Endothelial cell (in vitro differentiated cells): ENCODE measurements around the gene CAMK1D. TPM values are rescaled to one million over a fixed set of nuclear protein-coding genes. Genes with fewer than 3 reads are reported as not detected.

Experiments used
- DNase-seq: peaks from one replicate; pipeline ENCODE4 v3.0.0; 2021; ENCODE audit warnings: low spot score
- H3K27ac Mint-ChIP-seq: one replicate; pipeline ENCODE4 v1.8.0; 2021; ENCODE audit warnings: mixed read lengths, inconsistent platforms; ENCODE audit not compliant: unreplicated experiment
- H3K27me3 Mint-ChIP-seq: one replicate; pipeline ENCODE4 v1.8.0; 2021; ENCODE audit warnings: mild to moderate bottlenecking, moderate library complexity, mixed read lengths, inconsistent platforms; ENCODE audit not compliant: unreplicated experiment
- H3K36me3 Mint-ChIP-seq: one replicate; pipeline ENCODE4 v1.8.0; 2021; ENCODE audit warnings: mild to moderate bottlenecking, low read depth, mixed read lengths, inconsistent platforms; ENCODE audit not compliant: unreplicated experiment
- H3K4me1 Mint-ChIP-seq: one replicate; pipeline ENCODE4 v1.8.0; 2021; ENCODE audit warnings: mild to moderate bottlenecking, mixed read lengths, inconsistent platforms; ENCODE audit not compliant: unreplicated experiment
- H3K4me3 Mint-ChIP-seq: one replicate; pipeline ENCODE4 v1.8.0; 2021; ENCODE audit warnings: mild to moderate bottlenecking, mixed read lengths, inconsistent platforms; ENCODE audit not compliant: unreplicated experiment
- H3K9me3 Mint-ChIP-seq: one replicate; pipeline ENCODE4 v1.8.0; 2021; ENCODE audit warnings: mixed read lengths, inconsistent platforms; ENCODE audit not compliant: unreplicated experiment
- total RNA-seq: library from RNA; stranded (reverse); fragmentation: NEBNext Ultra II Directional; extraction: Animal tissue kit (Norgen Biotek cat#: 25700); gene quantifications from one replicate; pipeline ENCODE4 v1.2.1, GENCODE V29; 2021; ENCODE audit not compliant: unreplicated experiment
- TF ChIP-seq, protein P1 (sequence below): fragments of 200-600 bp; sonication (generic); IDR thresholded peaks from one replicate; pipeline ENCODE4 v1.5.0; 2021; ENCODE audit warnings: antibody characterized with exemption; ENCODE audit not compliant: unreplicated experiment

Gene CAMK1D
- total RNA-seq, 1 donor from 2014 or later, result 4.1 TPM

DNA sequence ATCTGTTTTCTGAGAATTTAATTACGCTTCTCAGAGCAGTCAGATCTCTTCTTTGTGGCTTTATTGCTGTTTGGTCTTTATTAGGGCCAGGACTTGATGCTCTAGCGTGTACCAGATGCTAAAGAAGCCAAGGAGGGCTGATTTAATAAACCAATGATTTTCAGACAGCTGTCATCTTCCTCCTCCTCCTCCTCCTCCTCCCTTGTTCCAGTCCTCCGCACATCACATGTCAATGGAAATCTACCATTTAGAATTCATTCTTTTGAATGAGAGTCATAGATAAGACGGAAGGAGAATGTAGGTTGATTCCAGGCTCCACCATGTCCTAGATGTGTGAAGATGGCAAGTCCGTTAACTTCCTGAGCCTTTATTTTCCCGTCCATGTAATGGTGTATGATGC lies 156.3 kb downstream of the CAMK1D start:
- Mint-ChIP-seq H3K27ac (no peak overlapping the region), H3K36me3 (no peaks in the 10 kb centered on the region), H3K27me3 (peaks cover 2% of the 10 kb centered on the region), H3K4me3 (no peak overlapping the region), H3K9me3 (no peaks in the 10 kb centered on the region), H3K4me1 (peaks cover 8% of the 10 kb centered on the region)
- no peak for DNase-seq
- TF ChIP-seq, protein P1, sequence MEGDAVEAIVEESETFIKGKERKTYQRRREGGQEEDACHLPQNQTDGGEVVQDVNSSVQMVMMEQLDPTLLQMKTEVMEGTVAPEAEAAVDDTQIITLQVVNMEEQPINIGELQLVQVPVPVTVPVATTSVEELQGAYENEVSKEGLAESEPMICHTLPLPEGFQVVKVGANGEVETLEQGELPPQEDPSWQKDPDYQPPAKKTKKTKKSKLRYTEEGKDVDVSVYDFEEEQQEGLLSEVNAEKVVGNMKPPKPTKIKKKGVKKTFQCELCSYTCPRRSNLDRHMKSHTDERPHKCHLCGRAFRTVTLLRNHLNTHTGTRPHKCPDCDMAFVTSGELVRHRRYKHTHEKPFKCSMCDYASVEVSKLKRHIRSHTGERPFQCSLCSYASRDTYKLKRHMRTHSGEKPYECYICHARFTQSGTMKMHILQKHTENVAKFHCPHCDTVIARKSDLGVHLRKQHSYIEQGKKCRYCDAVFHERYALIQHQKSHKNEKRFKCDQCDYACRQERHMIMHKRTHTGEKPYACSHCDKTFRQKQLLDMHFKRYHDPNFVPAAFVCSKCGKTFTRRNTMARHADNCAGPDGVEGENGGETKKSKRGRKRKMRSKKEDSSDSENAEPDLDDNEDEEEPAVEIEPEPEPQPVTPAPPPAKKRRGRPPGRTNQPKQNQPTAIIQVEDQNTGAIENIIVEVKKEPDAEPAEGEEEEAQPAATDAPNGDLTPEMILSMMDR, result no peak

DNA sequence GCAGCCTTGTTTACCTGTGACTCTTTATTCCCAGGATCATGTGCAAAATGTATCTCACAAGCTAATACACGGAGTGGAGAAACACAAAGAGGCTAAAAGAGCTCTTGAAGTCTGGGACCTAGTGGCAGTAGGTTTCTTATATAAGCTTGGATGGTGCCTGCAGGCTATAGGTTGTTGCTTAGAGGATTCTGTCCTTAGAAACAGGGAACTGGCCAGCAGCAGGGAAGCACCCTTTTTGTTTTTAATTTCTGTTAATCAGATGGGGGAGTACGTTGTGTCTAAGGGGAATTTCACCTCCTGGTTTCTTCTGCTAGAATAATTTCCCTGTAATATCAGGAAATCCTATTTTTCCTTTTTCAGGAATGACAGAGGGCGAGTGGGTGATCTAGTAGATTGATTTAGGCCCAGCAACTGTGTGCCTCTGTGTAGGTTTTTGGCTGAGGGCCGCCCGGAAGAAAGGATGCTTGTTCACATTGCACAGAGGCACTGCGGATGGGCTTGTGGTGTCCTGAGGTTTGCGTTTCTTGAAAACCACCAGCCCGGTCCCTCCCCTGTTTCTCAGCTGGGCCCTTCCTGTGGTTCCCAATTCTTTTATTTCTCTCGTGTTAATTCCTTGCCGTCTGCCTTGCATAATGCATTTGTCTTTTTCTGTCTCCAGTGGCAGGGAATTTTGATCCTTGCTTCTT lies 158.0 kb downstream of the CAMK1D start:
- Mint-ChIP-seq H3K4me3 (no peak overlapping the region), H3K9me3 (no peaks in the 10 kb centered on the region), H3K4me1 (no peaks in the 10 kb centered on the region), H3K27me3 (peaks cover 2% of the 10 kb centered on the region), H3K36me3 (no peaks in the 10 kb centered on the region), H3K27ac (no peak overlapping the region)
- no peak for DNase-seq
- TF ChIP-seq, protein P1, result no peak

DNA sequence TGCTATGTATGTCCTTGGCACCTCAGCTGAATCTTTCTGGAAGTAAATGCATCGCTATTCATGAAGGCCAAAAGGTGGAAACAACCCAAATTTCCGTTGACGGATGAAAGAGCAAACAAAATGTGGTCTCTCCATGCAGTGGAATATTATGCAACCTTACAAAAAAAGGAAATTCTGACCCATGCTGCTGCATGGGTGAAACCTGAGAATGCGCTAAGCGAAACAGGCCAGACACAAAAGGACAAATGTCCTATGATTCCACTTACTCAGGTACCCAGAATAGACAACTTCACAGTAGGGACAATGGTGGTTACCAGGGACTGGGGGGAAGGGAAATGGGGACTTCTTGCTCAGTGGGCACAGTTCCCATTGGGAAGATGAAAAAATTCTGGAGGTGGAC lies 158.8 kb downstream of the CAMK1D start:
- no peak overlapping the region for H3K27ac Mint-ChIP-seq
- no peak overlapping the region for H3K4me3 Mint-ChIP-seq
- H3K9me3 Mint-ChIP-seq, result no peaks in the 10 kb centered on the region
- TF ChIP-seq, protein P1, result no peak
- peaks cover 2% of the 10 kb centered on the region for H3K27me3 Mint-ChIP-seq
- no peaks in the 10 kb centered on the region for H3K36me3 Mint-ChIP-seq
- H3K4me1 Mint-ChIP-seq, result no peaks in the 10 kb centered on the region
- no peak for DNase-seq

DNA sequence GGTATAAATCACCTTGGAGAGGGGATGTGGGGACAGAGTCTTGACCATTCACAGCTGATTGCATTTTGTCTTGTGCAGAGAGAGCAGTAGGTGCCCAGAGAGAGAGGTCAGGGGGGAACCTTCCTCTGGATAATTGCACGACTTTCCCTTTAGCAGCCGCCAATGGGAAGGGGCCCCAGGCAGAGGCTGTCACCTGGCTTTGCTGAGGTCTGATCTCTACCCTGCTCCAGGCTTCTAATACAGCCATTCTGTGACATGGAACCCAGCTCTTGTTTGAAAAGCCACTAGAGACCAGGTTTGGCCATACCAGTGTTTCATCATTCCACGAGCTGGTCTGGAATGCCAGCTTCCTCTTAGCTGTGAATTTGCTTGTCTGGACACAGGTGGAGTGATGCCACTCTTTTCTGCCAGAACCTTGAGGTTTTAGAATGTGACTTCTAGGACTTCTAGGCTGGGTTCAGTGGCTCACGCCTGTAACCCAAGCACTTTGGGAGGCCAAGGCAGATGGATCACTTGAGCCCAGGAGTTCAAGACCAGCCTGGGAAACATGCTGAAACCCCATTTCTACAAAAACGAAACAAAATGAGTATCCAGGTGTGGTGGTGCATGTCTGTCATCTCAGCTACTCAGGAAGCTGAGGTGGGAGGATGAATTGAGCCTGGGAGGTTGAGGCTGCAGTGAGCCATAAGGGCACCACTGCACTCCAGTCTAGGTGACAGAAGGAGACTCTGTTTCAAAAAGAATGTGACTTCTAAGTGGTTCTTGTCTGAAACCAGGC lies 159.9 kb downstream of the CAMK1D start:
- no peak overlapping the region for H3K4me3 Mint-ChIP-seq
- H3K36me3 Mint-ChIP-seq, result no peaks in the 10 kb centered on the region
- DNase-seq, result no peak
- H3K27me3 Mint-ChIP-seq, result peaks cover 2% of the 10 kb centered on the region
- peaks cover under 1% of the 10 kb centered on the region for H3K4me1 Mint-ChIP-seq
- TF ChIP-seq, protein P1, result no peak
- no peak overlapping the region for H3K27ac Mint-ChIP-seq
- no peaks in the 10 kb centered on the region for H3K9me3 Mint-ChIP-seq

DNA sequence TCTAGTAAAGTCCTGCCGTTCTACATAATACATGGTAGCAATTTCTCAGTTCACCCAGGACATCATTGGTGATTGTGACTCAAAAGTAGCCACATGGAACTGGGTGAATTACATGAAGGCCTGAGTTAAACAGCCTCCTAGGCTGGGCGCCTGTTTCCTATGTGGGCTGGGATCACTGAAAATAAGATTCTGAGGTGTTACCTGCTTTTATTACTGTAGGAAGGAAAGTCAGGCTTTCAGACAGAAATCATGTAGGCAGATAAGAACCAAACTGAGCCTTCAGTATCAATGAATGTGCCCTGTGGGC lies 160.4 kb downstream of the CAMK1D start:
- no peak for DNase-seq
- Mint-ChIP-seq H3K27ac (peak overlapping the region; percentile 36), H3K4me1 (peaks cover 3% of the 10 kb centered on the region), H3K9me3 (no peaks in the 10 kb centered on the region), H3K4me3 (no peak overlapping the region), H3K27me3 (peaks cover 2% of the 10 kb centered on the region), H3K36me3 (no peaks in the 10 kb centered on the region)
- TF ChIP-seq, protein P1, result no peak
